Sigmoid colon (tissue), 4 donors: ENCODE measurements around the gene CCDC190.

Experiments used
- EP300 ChIP-seq, 4 donors: sonication (generic); formaldehyde crosslinking; IDR thresholded peaks; one replicate each; pipeline ENCODE4 v1.6.1; 2017; ENCODE audit warnings: antibody characterized with exemption in 4 of 4
- POLR2A ChIP-seq, 2 donors: fragments of 450-650 bp; IDR thresholded peaks; one replicate each; pipeline ENCODE4 v1.6.1; 2016; ENCODE audit warnings: antibody characterized with exemption in 2 of 2, mild to moderate bottlenecking in 2 of 2, moderate library complexity in 2 of 2
- POLR2AphosphoS5 ChIP-seq, 4 donors: sonication (generic); formaldehyde crosslinking; IDR thresholded peaks; one replicate each; pipeline ENCODE4 v1.6.1; 2017; ENCODE audit warnings: antibody characterized with exemption in 4 of 4
- TF ChIP-seq, protein P1 (sequence below), 4 experiments: fragments of 450-650 bp in 3 of 4; fragments of 200-600 bp in 1 of 4; IDR thresholded peaks; one replicate each; pipeline ENCODE4 v1.5.1; 2016 to 2019; ENCODE audit warnings: antibody characterized with exemption in 4 of 4, mild to moderate bottlenecking in 3 of 4, moderate library complexity in 2 of 4

GRCh38 chr1:162877412-162877811, 16.4 kb upstream of the CCDC190 start:
- TF ChIP-seq POLR2A (IDR thresholded peaks at IDR 0.05) (no peak), EP300 (IDR thresholded peaks at IDR 0.05) (no peak), POLR2AphosphoS5 (IDR thresholded peaks at IDR 0.05) (no peak)
- TF ChIP-seq, protein P1, sequence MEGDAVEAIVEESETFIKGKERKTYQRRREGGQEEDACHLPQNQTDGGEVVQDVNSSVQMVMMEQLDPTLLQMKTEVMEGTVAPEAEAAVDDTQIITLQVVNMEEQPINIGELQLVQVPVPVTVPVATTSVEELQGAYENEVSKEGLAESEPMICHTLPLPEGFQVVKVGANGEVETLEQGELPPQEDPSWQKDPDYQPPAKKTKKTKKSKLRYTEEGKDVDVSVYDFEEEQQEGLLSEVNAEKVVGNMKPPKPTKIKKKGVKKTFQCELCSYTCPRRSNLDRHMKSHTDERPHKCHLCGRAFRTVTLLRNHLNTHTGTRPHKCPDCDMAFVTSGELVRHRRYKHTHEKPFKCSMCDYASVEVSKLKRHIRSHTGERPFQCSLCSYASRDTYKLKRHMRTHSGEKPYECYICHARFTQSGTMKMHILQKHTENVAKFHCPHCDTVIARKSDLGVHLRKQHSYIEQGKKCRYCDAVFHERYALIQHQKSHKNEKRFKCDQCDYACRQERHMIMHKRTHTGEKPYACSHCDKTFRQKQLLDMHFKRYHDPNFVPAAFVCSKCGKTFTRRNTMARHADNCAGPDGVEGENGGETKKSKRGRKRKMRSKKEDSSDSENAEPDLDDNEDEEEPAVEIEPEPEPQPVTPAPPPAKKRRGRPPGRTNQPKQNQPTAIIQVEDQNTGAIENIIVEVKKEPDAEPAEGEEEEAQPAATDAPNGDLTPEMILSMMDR (IDR thresholded peaks at IDR 0.05) = no peak
